ENCODE results near the gene MAP3K7CL.

- TF ChIP-seq EZH2phosphoT487 (IDR thresholded peaks at IDR 0.05; ENCODE audit: low read depth) (no peak), CTCF (IDR thresholded peaks at IDR 0.05; ENCODE audit: low read depth, low read length) (no peak)
Measured at GRCh38 chr21:29102791-29103257, 27.6 kb upstream of the MAP3K7CL start.

Data from OCI-LY3 (cell line).